ENCODE data around the gene SLC1A1. TPM values are rescaled to one million over a fixed set of nuclear protein-coding genes. Genes with fewer than 3 reads are reported as not detected.

SLC1A1 gene
- total and polyA plus RNA-seq, 8 donors, result 3.0 to 46.6 (median 6.3) TPM

DNA sequence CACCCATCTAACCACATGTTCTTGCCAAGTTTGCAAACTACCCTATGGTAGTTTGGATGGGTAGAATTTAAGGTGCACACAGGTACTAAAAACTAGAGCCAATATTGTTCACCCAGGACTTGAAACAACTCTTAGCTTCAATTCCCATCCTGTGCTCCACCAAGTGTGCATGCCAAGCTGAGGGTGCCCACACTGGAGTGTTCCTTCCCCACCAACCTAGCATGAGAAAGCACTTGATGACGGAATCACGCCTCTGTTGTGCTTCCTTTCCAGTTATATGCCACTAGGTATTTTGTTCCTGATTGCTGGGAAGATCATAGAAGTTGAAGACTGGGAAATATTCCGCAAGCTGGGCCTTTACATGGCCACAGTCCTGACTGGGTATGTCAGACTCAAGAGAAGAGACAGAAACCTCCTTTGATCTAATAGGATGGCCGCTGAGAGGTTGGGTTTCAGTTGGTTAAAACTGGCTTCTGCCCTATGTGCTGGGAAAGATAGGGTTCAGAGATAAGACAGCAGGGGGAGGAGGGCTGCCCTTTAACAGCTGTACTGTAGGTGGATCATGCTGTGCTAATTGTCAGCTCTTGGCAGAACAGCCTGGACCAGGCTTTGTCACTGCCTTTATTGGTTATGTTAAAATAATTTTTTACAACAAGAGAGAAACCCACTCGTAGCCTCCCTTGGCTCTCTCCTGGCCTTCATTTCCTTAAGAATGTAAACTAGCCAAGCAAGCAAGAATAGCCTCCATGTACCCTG is 83.5 kb downstream of the SLC1A1 start:
- H3K4me1 ChIP-seq, result no peaks in the 10 kb centered on the region
- DNase-seq, result no peak
- intact Hi-C loops (cut with DNase I), result no loop called here
- no peaks in the 10 kb centered on the region for H3K9me3 ChIP-seq
- H3K4me3 ChIP-seq, result no peak overlapping the region
- ATAC-seq, result no peak
- no peaks in the 10 kb centered on the region for H3K36me3 ChIP-seq
- TF ChIP-seq, protein P1, sequence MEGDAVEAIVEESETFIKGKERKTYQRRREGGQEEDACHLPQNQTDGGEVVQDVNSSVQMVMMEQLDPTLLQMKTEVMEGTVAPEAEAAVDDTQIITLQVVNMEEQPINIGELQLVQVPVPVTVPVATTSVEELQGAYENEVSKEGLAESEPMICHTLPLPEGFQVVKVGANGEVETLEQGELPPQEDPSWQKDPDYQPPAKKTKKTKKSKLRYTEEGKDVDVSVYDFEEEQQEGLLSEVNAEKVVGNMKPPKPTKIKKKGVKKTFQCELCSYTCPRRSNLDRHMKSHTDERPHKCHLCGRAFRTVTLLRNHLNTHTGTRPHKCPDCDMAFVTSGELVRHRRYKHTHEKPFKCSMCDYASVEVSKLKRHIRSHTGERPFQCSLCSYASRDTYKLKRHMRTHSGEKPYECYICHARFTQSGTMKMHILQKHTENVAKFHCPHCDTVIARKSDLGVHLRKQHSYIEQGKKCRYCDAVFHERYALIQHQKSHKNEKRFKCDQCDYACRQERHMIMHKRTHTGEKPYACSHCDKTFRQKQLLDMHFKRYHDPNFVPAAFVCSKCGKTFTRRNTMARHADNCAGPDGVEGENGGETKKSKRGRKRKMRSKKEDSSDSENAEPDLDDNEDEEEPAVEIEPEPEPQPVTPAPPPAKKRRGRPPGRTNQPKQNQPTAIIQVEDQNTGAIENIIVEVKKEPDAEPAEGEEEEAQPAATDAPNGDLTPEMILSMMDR (IDR thresholded peaks at IDR 0.05), result no peak
- no peaks in the 10 kb centered on the region for H3K27me3 ChIP-seq
- no peak overlapping the region for H3K27ac ChIP-seq

DNA sequence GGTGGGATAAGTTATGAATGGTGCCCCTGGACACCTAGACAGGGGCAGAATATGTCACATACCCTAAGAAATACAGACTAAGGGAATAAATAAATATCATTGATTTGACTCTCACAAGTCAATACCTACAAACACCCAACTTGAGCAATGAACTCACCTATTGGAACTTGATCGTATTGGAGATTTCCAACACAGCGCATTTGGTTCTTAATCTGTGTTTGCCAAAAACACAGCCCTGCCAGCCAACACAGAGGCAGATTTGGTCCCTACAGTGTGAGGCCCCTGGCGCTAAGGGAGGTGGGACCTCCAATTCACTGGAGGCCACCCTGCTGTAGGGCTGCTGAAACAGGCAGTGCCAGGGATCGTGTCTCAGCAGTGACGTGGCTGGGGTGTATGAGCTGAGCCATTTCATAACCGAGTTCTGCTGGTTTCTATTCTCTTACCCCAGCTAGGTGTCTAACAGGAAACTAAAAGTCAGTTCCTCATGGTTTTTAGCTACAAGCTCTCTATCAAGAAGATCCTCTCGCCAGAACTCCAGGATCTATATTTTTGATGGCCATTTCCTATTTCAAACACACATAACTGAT is 84.5 kb downstream of the SLC1A1 start:
- no peak for ATAC-seq

DNA sequence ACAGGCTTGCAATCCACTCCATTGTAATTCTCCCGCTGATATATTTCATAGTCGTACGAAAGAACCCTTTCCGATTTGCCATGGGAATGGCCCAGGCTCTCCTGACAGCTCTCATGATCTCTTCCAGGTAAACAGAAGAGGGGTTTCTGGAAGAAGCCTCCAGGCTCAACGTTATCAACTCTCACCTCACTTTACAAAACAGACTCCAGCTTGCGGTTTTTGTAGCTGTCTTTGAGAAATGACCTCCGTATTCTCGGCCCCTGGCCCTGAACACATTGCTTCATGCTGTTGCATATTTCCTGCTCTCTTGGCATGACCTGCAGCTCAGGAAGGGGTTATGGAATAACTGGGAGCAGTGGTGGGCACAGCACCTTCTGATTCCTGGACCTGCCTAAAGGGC is 85.7 kb downstream of the SLC1A1 start:
- H3K4me1 ChIP-seq, result no peaks in the 10 kb centered on the region
- TF ChIP-seq, protein P1 (IDR thresholded peaks at IDR 0.05), result no peak
- H3K9me3 ChIP-seq, result no peaks in the 10 kb centered on the region
- intact Hi-C loops (cut with DNase I), result no loop called here
- no peak overlapping the region for H3K27ac ChIP-seq
- H3K27me3 ChIP-seq, result no peaks in the 10 kb centered on the region
- no peaks in the 10 kb centered on the region for H3K36me3 ChIP-seq
- no peak overlapping the region for H3K4me3 ChIP-seq
- ATAC-seq, result no peak
- no peak for DNase-seq

More for the DNA sequence above, 84.5 kb downstream of the SLC1A1 start:
- intact Hi-C loops (cut with DNase I), result no loop called here
- no peaks in the 10 kb centered on the region for H3K4me1 ChIP-seq
- TF ChIP-seq, protein P1 (IDR thresholded peaks at IDR 0.05), result no peak
- no peaks in the 10 kb centered on the region for H3K36me3 ChIP-seq
- H3K4me3 ChIP-seq, result no peak overlapping the region
- no peak overlapping the region for H3K27ac ChIP-seq
- no peak for DNase-seq
- no peaks in the 10 kb centered on the region for H3K27me3 ChIP-seq
- H3K9me3 ChIP-seq, result no peaks in the 10 kb centered on the region

DNA sequence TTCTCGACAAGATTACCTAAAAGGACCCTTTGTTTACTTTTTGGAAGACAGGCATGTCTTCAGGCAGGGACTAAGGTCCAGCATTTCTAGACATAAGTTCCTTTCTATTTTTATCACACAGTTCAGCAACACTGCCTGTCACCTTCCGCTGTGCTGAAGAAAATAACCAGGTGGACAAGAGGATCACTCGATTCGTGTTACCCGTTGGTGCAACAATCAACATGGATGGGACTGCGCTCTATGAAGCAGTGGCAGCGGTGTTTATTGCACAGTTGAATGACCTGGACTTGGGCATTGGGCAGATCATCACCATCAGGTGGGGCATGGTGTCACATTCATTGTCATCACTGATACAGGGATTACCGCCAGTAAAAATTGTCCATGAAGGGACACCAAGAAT is 86.2 kb downstream of the SLC1A1 start:
- Histone ChIP-seq H3K36me3 (no peaks in the 10 kb centered on the region), H3K27ac (no peak overlapping the region), H3K4me1 (no peaks in the 10 kb centered on the region), H3K27me3 (no peaks in the 10 kb centered on the region), H3K4me3 (no peak overlapping the region), H3K9me3 (no peaks in the 10 kb centered on the region)
- ATAC-seq, result no peak
- DNase-seq, result no peak
- intact Hi-C loops (cut with DNase I), result no loop called here
- TF ChIP-seq, protein P1 (IDR thresholded peaks at IDR 0.05), result no peak

DNA sequence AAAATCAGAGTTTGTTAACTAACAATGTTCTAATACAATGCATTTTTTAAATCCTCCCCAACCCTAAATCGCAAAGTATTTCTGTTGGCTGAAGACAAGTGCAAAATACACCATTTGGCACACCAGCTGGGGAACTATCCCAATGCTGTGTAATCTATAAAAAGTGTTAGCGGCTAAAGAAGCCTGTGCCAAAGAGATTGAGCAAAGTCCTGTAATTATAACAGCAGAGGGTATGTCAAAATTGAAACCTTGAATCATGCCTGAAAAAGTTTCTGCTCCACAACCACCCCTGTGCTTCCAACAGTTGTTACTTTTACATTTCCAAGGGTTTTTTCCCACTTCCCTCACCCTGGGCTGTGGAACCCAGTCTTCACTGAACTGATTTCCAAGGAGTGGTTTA is 88.7 kb downstream of the SLC1A1 start:
- no peaks in the 10 kb centered on the region for H3K36me3 ChIP-seq
- no peaks in the 10 kb centered on the region for H3K4me1 ChIP-seq
- intact Hi-C loops (cut with DNase I), result no loop called here
- H3K9me3 ChIP-seq, result no peaks in the 10 kb centered on the region
- TF ChIP-seq, protein P1 (IDR thresholded peaks at IDR 0.05), result no peak
- ATAC-seq (no peak), DNase-seq (no peak)
- no peaks in the 10 kb centered on the region for H3K27me3 ChIP-seq
- H3K4me3 ChIP-seq, result no peak overlapping the region
- H3K27ac ChIP-seq, result no peak overlapping the region

All from left lung (tissue), 10 donors.